GM19372 (cell line): ENCODE measurements around the gene DCAF11.
A peak's percentile ranks its signal among the peaks of the same experiment; 100 is the strongest.

Experiments used
- ATAC-seq: cut with Tn5 transposase; IDR thresholded peaks from one replicate; pipeline ENCODE4 v1.9.1; 2021; ENCODE audit warnings: mild to moderate bottlenecking, low read depth, moderate library complexity; ENCODE audit not compliant: unreplicated experiment

The DCAF11 gene

GRCh38 chr14:24116128-24116814, 1.7 kb downstream of the DCAF11 start:
- no peak for ATAC-seq

- ATAC-seq = no peak
Measured at GRCh38 chr14:24117179-24117578, 2.6 kb downstream of the DCAF11 start.

- no peak for ATAC-seq
Measured at GRCh38 chr14:24119691-24120090, 5.1 kb downstream of the DCAF11 start.

GRCh38 chr14:24121210-24121609, 6.6 kb downstream of the DCAF11 start:
- ATAC-seq = no peak

- ATAC-seq = no peak
Measured at GRCh38 chr14:24122416-24122815, 7.8 kb downstream of the DCAF11 start.

- no peak for ATAC-seq
Measured at GRCh38 chr14:24122898-24123297, 8.3 kb downstream of the DCAF11 start.

- no peak for ATAC-seq
Measured at GRCh38 chr14:24123424-24124417, 9.1 kb downstream of the DCAF11 start.

- no peak for ATAC-seq
Measured at GRCh38 chr14:24126939-24127338, 12.4 kb downstream of the DCAF11 start.

- ATAC-seq = no peak
Measured at GRCh38 chr14:24127673-24128072, 13.1 kb downstream of the DCAF11 start.

- ATAC-seq = no peak
Measured at GRCh38 chr14:24129410-24129998, 14.9 kb downstream of the DCAF11 start.

- ATAC-seq = no peak
Measured at GRCh38 chr14:24130380-24130716, 15.8 kb downstream of the DCAF11 start, which contains the start of gene FITM1. TSS of gene FITM1 (plus strand) at chr14:24130659. CDS start at chr14:24131564, 905 bp downstream.

GRCh38 chr14:24130717-24131548, 16.4 kb downstream of the DCAF11 start:
- ATAC-seq = no peak

- no peak for ATAC-seq
Measured at GRCh38 chr14:24131549-24131966, 17.0 kb downstream of the DCAF11 start.

- ATAC-seq = no peak
Measured at GRCh38 chr14:24132061-24132685, 17.6 kb downstream of the DCAF11 start.

GRCh38 chr14:24132976-24133375, 18.4 kb downstream of the DCAF11 start:
- no peak for ATAC-seq

GRCh38 chr14:24133735-24134134, 19.2 kb downstream of the DCAF11 start:
- no peak for ATAC-seq

GRCh38 chr14:24135584-24135833, 20.9 kb downstream of the DCAF11 start:
- ATAC-seq = peak; percentile 0

- peak; percentile 84 for ATAC-seq
Measured at GRCh38 chr14:24135834-24136683, 21.5 kb downstream of the DCAF11 start, which contains the start of gene PSME1. TSS of gene PSME1 (plus strand) at chr14:24136194. CDS start at chr14:24136263, 69 bp downstream.
